ENCODE data around the gene AUTS2.

DNA sequence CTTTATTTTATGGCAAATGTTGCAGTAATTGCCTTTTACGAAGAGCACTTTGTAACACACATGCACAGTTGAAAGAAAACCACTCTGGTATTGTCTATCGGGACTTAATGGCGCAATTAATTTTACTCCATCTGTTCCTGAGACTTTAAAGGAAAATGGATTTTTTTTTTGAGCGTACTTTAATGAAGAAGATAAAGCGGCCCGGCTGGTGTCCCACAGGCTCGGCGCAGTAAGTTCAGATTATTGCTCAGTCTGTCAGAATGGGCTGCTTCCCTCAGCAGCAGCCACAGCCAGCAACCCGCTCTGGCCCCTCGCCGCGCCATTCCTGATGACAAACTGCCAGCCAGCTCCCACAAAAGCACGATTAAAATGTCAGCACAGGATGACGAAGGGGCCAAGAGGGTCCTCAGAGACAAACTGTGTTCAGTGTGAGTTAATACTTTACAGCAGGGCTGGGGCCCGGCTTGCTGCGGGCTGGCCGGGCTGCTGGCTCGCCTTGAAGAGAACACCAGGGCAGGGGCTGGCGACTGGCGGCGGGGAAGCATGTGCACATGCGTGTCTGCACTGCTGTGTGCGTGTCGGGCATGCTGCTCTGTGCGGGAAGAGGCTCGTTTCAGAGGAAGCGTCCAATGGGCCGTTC lies 1032.7 kb downstream of the AUTS2 start:
- TF ChIP-seq, protein P1, sequence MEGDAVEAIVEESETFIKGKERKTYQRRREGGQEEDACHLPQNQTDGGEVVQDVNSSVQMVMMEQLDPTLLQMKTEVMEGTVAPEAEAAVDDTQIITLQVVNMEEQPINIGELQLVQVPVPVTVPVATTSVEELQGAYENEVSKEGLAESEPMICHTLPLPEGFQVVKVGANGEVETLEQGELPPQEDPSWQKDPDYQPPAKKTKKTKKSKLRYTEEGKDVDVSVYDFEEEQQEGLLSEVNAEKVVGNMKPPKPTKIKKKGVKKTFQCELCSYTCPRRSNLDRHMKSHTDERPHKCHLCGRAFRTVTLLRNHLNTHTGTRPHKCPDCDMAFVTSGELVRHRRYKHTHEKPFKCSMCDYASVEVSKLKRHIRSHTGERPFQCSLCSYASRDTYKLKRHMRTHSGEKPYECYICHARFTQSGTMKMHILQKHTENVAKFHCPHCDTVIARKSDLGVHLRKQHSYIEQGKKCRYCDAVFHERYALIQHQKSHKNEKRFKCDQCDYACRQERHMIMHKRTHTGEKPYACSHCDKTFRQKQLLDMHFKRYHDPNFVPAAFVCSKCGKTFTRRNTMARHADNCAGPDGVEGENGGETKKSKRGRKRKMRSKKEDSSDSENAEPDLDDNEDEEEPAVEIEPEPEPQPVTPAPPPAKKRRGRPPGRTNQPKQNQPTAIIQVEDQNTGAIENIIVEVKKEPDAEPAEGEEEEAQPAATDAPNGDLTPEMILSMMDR (conservative IDR thresholded peaks at IDR 0.05; ENCODE audit: low read length), result no peak
- no peak for TF ChIP-seq EZH2phosphoT487 (IDR thresholded peaks at IDR 0.05; ENCODE audit: borderline replicate concordance)
